NCI-H510A (cell line): ENCODE data around the gene COA4.
"Not testable (repeated sequence)": the region's sequence is repeated elsewhere in the genome, so short reads cannot be mapped to it uniquely, and the experiment has no call there.

ENCODE experiments used
- DNase-seq: peaks from one replicate; lab custom pipeline; 2025; lab: John Stamatoyannopoulos, UW

Gene COA4

GRCh38 chr11:73876424-73877310 is at the start of gene COA4, which contains the start of gene PAAF1:
TSS of gene COA4 (minus strand) at chr11:73876846. CDS start at chr11:73873378, 3,468 bp downstream.
TSS of gene PAAF1 (plus strand) at chr11:73876999. CDS start at chr11:73877022, 23 bp downstream.
- peak; percentile 98 for DNase-seq

GRCh38 chr11:73921180-73921579 is 44.5 kb upstream of the COA4 start:
- DNase-seq: no peak

- DNase-seq: no peak
These were observed 39.8 kb upstream of the COA4 start for GRCh38 chr11:73916435-73916834.

DNA sequence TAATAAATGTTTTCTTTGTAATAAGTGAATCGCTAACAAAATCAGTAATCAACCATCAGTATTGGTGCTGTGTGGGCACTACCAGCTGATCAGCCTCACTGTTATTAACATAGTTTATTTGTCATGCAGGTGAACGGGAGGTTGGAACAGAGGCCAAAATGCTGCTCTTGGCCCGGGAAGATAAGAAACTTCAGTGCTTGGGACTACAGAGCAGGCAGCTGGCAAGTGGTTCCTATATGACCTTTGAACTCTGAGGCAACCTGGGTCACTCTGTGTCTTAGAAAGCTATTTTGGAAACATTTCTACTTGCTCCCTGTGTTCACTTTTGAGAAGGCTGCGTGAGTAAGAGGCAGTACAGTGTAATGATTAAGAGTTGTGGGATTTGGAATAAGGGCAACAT is 37.6 kb upstream of the COA4 start:
- no peak for DNase-seq

- no peak for DNase-seq
These were observed 36.8 kb upstream of the COA4 start for GRCh38 chr11:73913472-73913871.

DNA sequence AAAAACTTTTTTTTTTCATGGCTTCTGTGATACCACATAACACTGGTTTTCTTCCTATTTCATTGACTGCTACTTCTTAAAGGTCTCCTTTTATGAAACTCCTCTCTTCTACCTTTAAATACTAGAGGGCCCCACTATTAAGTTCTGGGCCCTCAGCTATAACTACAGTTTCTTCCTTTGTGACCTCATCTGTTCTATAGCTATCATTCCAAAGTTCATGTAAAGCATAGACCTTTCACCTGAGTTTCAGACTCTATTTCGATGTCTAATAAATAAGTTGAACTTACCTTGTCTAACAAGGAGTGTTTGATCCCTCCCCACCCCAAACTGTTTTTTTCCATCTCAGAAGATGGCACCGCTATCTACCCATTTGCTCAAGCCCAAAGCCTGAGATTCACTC is 35.4 kb upstream of the COA4 start:
- no peak for DNase-seq

- no peak for DNase-seq
These were observed 30.5 kb upstream of the COA4 start for GRCh38 chr11:73907191-73907590.

DNA sequence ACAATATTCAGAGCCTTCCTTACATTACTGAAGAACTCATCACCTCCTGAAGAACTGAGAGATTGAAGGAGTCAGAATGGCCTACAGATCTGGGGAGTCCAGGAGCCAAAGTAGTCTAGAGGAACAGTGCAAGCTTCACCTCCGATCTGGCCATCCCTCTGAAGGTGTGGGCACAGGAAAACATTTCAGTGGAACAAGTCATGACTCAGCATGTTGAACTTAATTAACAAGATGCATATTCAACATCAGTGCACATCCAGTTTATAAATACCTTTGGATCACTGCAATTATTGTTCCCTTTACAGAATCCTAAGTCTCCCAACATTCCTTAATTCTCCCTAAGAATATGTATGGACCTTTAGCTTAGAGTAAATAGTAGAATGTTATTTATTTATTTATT is 25.7 kb upstream of the COA4 start:
- no peak for DNase-seq

GRCh38 chr11:73894725-73895335 is 18.2 kb upstream of the COA4 start:
- no peak for DNase-seq

- no peak for DNase-seq
These were observed 16.4 kb upstream of the COA4 start for GRCh38 chr11:73893041-73893440.

GRCh38 chr11:73889536-73889935 is 12.9 kb upstream of the COA4 start:
- DNase-seq: no peak

DNA sequence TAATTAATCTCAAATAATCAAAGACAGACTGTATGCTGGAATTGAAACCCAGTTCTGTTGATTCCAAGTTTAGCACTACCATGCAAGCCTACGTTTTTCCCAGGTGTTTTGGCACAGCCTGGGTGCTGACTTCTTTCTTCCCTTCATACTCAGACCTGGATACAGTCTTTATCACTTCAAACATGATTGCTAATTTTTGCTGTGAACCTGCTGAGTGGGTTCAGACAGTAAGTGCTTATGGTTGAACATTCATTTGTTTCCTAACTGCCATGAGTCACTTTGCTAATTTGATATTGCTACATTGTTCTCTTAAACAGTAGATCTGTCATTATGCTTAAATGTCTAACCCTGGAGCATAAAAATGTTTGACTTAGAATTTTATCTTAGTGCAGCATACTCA is 12.4 kb upstream of the COA4 start:
- no peak for DNase-seq

GRCh38 chr11:73888244-73888643 is 11.6 kb upstream of the COA4 start:
- DNase-seq: no peak

DNA sequence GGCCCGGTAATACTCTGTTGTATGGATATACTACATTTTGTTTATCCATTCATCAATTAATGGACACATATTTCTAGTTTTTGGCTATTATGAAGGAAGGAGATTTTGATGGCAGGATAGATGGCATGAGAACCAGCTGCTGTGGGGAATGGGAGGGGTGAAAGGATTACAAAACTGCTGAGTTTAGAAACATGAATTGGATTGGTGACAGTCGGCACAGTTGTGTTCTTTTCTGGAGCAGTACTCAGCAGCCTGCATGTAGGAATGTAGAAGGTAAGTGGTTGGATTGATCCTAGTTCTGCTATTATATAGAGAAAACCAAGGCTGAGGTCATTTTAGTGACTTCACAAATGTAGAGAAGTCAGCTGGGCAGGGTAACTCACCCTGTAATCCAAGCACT is 7.2 kb upstream of the COA4 start:
- DNase-seq: no peak

DNA sequence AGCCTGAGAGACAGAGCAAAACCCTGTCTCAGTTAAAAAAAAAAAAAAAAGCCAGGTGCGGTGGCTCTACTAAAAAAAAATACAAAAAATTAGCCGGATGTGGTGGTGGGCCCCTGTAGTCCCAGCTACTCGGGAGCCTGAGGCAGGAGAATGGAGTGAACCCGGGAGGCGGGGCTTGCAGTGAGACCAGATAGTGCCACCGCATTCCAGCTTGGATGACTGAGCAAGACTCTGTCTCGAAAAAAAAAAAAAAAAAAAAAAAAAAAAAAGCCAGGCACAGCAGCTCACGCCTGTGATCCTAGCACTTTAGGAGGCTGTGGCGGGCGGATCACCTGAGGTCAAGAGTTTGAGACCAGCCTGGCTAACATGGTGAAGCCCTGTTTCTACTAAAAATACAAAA is 3.8 kb upstream of the COA4 start:
- not testable (repeated sequence) for DNase-seq

DNA sequence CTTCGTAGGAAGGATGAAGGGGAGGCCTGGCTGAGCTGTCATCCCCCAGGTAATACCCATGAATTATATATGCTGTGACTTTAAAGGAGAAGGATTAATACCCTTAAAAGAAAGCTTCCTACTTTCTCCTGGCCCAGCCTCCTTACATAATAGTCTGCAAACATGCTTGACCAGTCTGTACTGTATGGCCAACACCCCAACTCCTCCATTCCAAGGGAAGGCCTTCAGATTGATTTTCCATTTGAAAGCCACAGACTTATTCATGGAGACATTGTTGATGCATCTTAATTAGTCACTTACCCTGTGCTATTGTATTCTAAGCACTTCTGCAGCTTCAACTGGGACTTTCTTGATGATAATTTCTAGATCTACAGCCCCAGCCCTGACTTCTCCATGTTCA is 2.1 kb upstream of the COA4 start:
- no peak for DNase-seq

- DNase-seq: no peak
These were observed 806 bp downstream of the COA4 start for GRCh38 chr11:73875840-73876239.

- DNase-seq: no peak
These were observed 1.3 kb downstream of the COA4 start for GRCh38 chr11:73875380-73875779.

DNA sequence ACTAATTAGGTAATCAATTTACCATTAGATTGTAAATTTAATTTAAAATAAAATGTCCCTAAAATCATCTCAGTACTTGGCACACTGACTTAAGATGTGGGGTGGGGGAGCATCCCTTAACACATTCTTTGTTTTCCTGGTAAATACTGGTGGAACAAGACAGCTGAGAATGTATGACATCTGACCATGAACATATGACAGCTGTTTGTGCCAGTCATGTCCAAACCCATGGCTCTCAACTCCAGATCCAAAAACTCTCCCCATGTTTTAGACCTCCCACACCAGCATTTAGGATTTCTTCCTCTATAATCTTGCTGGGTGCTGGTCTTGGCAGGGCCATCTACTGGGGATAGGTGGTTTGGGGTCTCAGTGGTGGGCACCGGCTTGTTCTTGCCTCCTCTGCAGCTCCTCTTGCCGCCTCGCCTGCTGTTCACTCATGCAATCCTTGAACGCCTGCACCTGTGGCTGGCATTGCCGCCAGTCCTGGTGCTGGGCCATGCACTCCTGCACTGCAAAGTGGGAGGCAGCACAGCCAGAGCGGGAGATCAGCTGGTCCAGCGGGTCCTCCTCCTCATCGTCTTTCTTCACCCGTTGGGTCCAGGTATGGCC is 3.8 kb downstream of the COA4 start:
- DNase-seq: no peak

DNA sequence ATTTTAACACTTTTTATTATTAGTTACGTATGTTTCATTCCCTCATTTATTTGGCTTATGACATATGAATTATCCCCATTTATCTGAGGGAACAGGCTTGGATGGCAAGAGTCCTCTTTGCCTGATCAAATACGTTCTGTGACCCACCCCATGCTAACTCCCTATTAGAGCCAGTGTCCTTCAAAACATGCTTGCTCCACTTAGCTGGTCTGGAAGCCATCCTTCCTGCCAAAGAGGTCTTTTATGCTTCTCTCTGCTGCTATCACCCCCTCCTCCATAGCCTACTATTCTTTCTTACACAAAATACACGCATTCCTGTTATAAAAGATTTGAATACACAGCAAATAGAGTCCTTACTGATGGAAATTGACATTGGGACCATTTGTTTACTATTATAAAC is 6.4 kb downstream of the COA4 start:
- DNase-seq: no peak

DNA sequence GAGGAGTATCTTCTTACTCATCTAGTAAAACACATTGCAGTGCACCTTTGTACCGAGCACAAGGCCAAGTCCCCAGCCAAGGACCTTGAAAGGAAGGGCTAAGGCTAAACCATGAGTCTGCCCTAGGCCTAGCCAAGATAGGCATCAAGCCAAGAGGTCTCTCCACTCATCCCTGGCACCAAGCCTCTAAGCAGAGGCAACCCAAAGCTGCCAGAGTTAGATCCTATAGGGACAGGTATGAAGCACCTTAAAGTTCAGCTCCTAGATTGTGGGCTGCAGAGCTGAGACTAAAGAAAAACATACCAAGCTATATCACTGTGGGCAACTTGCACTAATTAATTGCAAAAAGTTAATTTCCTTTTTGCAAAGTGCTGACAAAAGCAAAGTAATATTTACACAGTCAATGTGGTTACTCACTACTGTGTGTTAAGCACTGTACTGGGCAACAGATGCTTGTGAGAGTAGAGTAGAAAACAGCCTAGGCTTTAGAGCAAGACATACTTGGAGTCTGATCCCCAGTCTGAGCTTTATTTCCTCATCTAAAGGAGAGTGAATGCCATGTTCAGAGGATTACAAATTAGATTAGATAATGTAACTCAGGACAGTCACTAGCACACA is 7.2 kb downstream of the COA4 start:
- DNase-seq: no peak

DNA sequence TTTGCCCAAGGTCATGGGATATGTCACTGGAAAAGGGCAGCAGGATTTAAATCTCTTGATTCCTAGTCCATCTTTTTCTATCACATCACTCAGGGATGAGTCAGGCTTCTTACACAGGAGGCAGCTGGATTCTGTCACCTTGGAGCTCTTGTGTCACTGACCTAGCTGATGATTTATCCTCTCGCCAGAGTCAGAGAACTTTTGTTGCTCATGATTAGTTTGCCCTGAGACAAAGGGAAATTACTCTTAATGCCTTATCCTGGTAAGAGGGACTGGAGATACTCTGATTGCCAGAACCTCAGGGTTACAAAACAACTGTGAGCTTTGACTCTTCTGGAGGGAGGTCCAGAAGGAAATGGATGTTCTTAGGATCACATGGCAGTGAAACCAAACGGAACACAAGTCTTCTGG is 10.1 kb downstream of the COA4 start:
- no peak for DNase-seq
